Neuronal stem cell (in vitro differentiated cells): ENCODE data around the gene KAT14.
"Not testable (repeated sequence)": the region's sequence is repeated elsewhere in the genome, so short reads cannot be mapped to it uniquely, and the experiment has no call there.

Experiments used
- DNase-seq: peaks from one replicate; pipeline ENCODE4 v3.0.0-alpha.2; 2013; ENCODE audit warnings: low spot score
- H2AFZ ChIP-seq: one replicate; pipeline ENCODE4 v1.6.1; 2013; ENCODE audit warnings: mild to moderate bottlenecking, low read length, inconsistent platforms
- H2AK5ac ChIP-seq: 2 replicates; pipeline ENCODE4 v1.6.1; 2013; ENCODE audit warnings: low read depth, mild to moderate bottlenecking, inconsistent platforms, low read length, moderate library complexity, mixed read lengths
- H2BK120ac ChIP-seq: 2 replicates; pipeline ENCODE4 v1.6.1; 2013; ENCODE audit warnings: low read depth, mild to moderate bottlenecking, inconsistent platforms, low read length, moderate library complexity, mixed read lengths
- H2BK12ac ChIP-seq: one replicate; pipeline ENCODE4 v1.6.1; 2013; ENCODE audit warnings: low read length, inconsistent platforms
- H2BK15ac ChIP-seq: 2 replicates; pipeline ENCODE4 v1.6.1; 2013; ENCODE audit warnings: mild to moderate bottlenecking, low read length, inconsistent platforms, mixed read lengths
- H2BK5ac ChIP-seq: one replicate; pipeline ENCODE4 v1.6.1; 2013; ENCODE audit warnings: inconsistent platforms, mild to moderate bottlenecking, low read length, moderate library complexity
- H3K14ac ChIP-seq: one replicate; pipeline ENCODE4 v1.6.1; 2013; ENCODE audit warnings: low read length, inconsistent platforms
- H3K18ac ChIP-seq: 2 replicates; pipeline ENCODE4 v1.6.1; 2013; ENCODE audit warnings: low read length, inconsistent platforms
- H3K23ac ChIP-seq: 2 replicates; pipeline ENCODE4 v1.6.1; 2013; ENCODE audit warnings: low read depth, mild to moderate bottlenecking, mixed read lengths, low read length, inconsistent platforms; ENCODE audit not compliant: poor library complexity
- H3K27ac ChIP-seq: replicated peaks from 3 replicates; pipeline ENCODE4 v1.5.1; 2013; ENCODE audit warnings: low read length, inconsistent platforms
- H3K27me3 ChIP-seq, 3 experiments: 2 replicates each; pipeline ENCODE4 v1.6.1; 2013; ENCODE audit warnings: low read length in 3 of 3, mild to moderate bottlenecking in 2 of 3, inconsistent platforms in 1 of 3, low read depth in 1 of 3, mixed read lengths in 1 of 3, moderate library complexity in 1 of 3; ENCODE audit not compliant: control insufficient read depth in 3 of 3, insufficient read depth in 3 of 3
- H3K36me3 ChIP-seq, 2 donors: replicated peaks in 1 of 2; 2 replicates each; pipeline ENCODE4 v1.6.1; 2013; ENCODE audit warnings: low read length in 2 of 2; ENCODE audit not compliant: control insufficient read depth in 2 of 2, insufficient read depth in 2 of 2
- H3K4ac ChIP-seq: 2 replicates; pipeline ENCODE4 v1.6.1; 2013; ENCODE audit warnings: inconsistent platforms, mild to moderate bottlenecking, low read length, moderate library complexity
- H3K4me1 ChIP-seq, 2 donors: 1 replicate in 1 of 2; 2 replicates in 1 of 2; pipeline ENCODE4 v1.6.1; 2013; ENCODE audit warnings: low read length in 2 of 2, low read depth in 1 of 2; ENCODE audit not compliant: control insufficient read depth in 2 of 2, insufficient read depth in 1 of 2
- H3K4me2 ChIP-seq: one replicate; pipeline ENCODE4 v1.6.1; 2013; ENCODE audit warnings: mild to moderate bottlenecking, low read length, inconsistent platforms; ENCODE audit not compliant: insufficient read depth, poor library complexity, severe bottlenecking
- H3K4me3 ChIP-seq, 2 donors: 2 replicates each; pipeline ENCODE4 v1.5.1; 2013; ENCODE audit warnings: low read length in 2 of 2, mild to moderate bottlenecking in 2 of 2, inconsistent platforms in 1 of 2, moderate library complexity in 1 of 2
- H3K79me1 ChIP-seq: one replicate; pipeline ENCODE4 v1.6.1; 2013; ENCODE audit warnings: low read depth, mild to moderate bottlenecking, inconsistent platforms, low read length, moderate library complexity
- H3K9ac ChIP-seq: one replicate; pipeline ENCODE4 v1.6.1; 2013; ENCODE audit warnings: mild to moderate bottlenecking, low read depth, low read length, inconsistent platforms; ENCODE audit not compliant: poor library complexity
- H3K9me3 ChIP-seq, 2 donors: replicated peaks in 1 of 2; 2 replicates each; pipeline versions ENCODE3 to v1.6.1; 2013; ENCODE audit warnings: low read length in 2 of 2, mild to moderate bottlenecking in 2 of 2, inconsistent platforms in 1 of 2, low read depth in 1 of 2, mixed read lengths in 1 of 2, moderate library complexity in 1 of 2; ENCODE audit not compliant: control insufficient read depth in 2 of 2, insufficient read depth in 1 of 2
- H4K8ac ChIP-seq: one replicate; pipeline ENCODE4 v1.6.1; 2013; ENCODE audit warnings: low read depth, mild to moderate bottlenecking, inconsistent platforms, low read length, moderate library complexity
- H4K91ac ChIP-seq: one replicate; pipeline ENCODE4 v1.6.1; 2013; ENCODE audit warnings: low read length, low read depth, mild to moderate bottlenecking, inconsistent platforms; ENCODE audit not compliant: poor library complexity
- WGBS, 2 donors: extraction: QIAGEN DNeasy Blood & Tissue Kit; methylation state at CpG; one replicate each; pipeline ENCODE4 v1.1.7; 2013; ENCODE audit warnings: missing lambda C conversion rate in 2 of 2, mixed read lengths in 1 of 2; ENCODE audit not compliant: insufficient read length in 2 of 2, insufficient replicate concordance in 1 of 2; ENCODE audit errors: extremely low coverage in 2 of 2; 5-methylcytosine and 5-hydroxymethylcytosine counted together

Gene KAT14

GRCh38 chr20:18203700-18204099, 66.0 kb downstream of the KAT14 start:
- not testable (repeated sequence) for H3K4me2 ChIP-seq, H3K27me3 ChIP-seq, H3K4me1 ChIP-seq, H2BK12ac ChIP-seq, H2BK15ac ChIP-seq, H3K36me3 ChIP-seq, H3K79me1 ChIP-seq, H2AK5ac ChIP-seq, H3K14ac ChIP-seq, H3K27ac ChIP-seq, H3K18ac ChIP-seq, H3K4me3 ChIP-seq, DNase-seq, H3K23ac ChIP-seq, H4K8ac ChIP-seq, H3K4ac ChIP-seq, H3K9ac ChIP-seq, H2AFZ ChIP-seq, H2BK120ac ChIP-seq, H2BK5ac ChIP-seq, H4K91ac ChIP-seq, H3K9me3 ChIP-seq
- no CpG with 5 or more reads among the region's 3 CpGs for WGBS, 2 donors

DNA sequence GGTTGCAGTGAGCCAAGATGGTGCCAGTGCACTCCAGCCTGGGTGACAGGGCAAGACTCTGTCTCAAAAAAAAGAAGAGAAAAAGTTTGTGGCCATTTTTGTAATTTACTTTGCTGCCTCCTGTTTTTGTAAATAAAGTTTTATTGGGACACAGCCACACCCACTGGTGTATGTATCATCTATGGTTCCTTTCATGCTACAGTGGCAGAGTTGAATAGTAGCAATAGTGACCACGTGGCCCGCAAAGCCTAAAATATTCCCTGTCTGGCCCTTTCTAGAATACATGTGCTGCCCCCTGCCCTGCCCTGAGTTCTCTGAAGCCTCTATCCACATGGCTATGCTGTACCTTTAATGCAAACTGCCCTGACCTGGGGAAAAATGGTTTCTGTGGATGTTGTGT, 75.3 kb downstream of the KAT14 start:
- Histone ChIP-seq H3K23ac (no peak overlapping the region), H3K4ac (no peak overlapping the region), H3K36me3 (no peaks in the 10 kb centered on the region), H3K27me3 (peaks cover 0 to 41% (median 0%) of the 10 kb centered on the region in 3 experiments), H2BK12ac (no peak overlapping the region), H4K91ac (no peak overlapping the region), H3K14ac (no peak overlapping the region), H3K4me2 (no peak overlapping the region), H3K9ac (no peak overlapping the region), H2BK5ac (no peak overlapping the region), H3K4me3 (no peak overlapping the region), H2AK5ac (no peak overlapping the region), H3K79me1 (no peaks in the 10 kb centered on the region), H2BK120ac (no peak overlapping the region), H3K27ac (no peak overlapping the region), H4K8ac (no peak overlapping the region), H3K4me1 (peaks cover 0 to 2% of the 10 kb centered on the region in 2 donors), H2AFZ (no peak overlapping the region), H3K18ac (no peak overlapping the region), H2BK15ac (no peak overlapping the region), H3K9me3 (peaks cover 0 to 3% of the 10 kb centered on the region in 2 donors)
- WGBS, 2 donors, result no CpG with 5 or more reads among the region's 2 CpGs
- DNase-seq, result no peak

DNA sequence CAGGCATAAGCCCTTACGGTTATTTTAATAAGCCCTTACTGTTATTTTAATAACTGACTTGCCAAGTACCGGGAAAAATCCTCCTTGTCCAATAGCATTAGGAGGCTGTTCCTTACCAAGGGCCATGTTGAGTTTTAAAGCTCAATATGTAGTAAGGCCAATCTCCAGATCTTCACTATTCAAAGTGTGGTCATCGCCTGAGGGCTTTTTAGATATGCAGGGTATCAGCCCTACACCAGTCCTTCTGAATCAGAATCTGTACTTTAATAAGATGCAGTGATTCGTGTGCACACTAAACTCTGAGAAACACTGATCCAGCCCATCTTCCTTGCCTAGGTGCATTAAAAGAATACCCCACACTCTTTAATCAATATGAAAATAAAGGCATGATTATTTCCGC, 77.9 kb downstream of the KAT14 start:
- H2BK120ac ChIP-seq, result no peak overlapping the region
- H3K27me3 ChIP-seq, result peaks cover 0 to 66% (median 0%) of the 10 kb centered on the region in 3 experiments
- no peak overlapping the region for H2AK5ac ChIP-seq
- H3K79me1 ChIP-seq, result no peaks in the 10 kb centered on the region
- no peak overlapping the region for H4K91ac ChIP-seq
- no peak overlapping the region for H3K18ac ChIP-seq
- DNase-seq, result no peak
- peaks cover 0 to 6% of the 10 kb centered on the region in 2 donors for H3K9me3 ChIP-seq
- no peak overlapping the region for H2BK12ac ChIP-seq
- no peaks in the 10 kb centered on the region for H3K36me3 ChIP-seq
- H2BK15ac ChIP-seq, result no peak overlapping the region
- no peak overlapping the region for H3K4me2 ChIP-seq
- H2BK5ac ChIP-seq, result no peak overlapping the region
- no peak overlapping the region for H3K9ac ChIP-seq
- H3K4me3 ChIP-seq, result no peak overlapping the region
- no peak overlapping the region for H4K8ac ChIP-seq
- H2AFZ ChIP-seq, result no peak overlapping the region
- no peak overlapping the region for H3K27ac ChIP-seq
- H3K4me1 ChIP-seq, result peaks cover 0 to 2% of the 10 kb centered on the region in 2 donors
- H3K4ac ChIP-seq, result no peak overlapping the region
- no peak overlapping the region for H3K23ac ChIP-seq
- no peak overlapping the region for H3K14ac ChIP-seq
- WGBS, 2 donors, result no CpG with 5 or more reads among the region's 5 CpGs

- no CpG with 5 or more reads among the region's 6 CpGs for WGBS, 2 donors
- DNase-seq, result no peak
- Histone ChIP-seq H3K18ac (no peak overlapping the region), H3K14ac (no peak overlapping the region), H3K79me1 (no peaks in the 10 kb centered on the region), H3K4me1 (peaks cover under 1 to 2% of the 10 kb centered on the region in 2 donors), H2BK5ac (no peak overlapping the region), H2BK12ac (no peak overlapping the region), H3K9ac (no peak overlapping the region), H2AFZ (no peak overlapping the region), H3K36me3 (no peaks in the 10 kb centered on the region), H3K4ac (no peak overlapping the region), H3K4me3 (no peak overlapping the region), H3K27me3 (peaks cover 0 to 69% (median 0%) of the 10 kb centered on the region in 3 experiments), H4K91ac (no peak overlapping the region), H3K4me2 (no peak overlapping the region), H3K23ac (no peak overlapping the region), H3K27ac (no peak overlapping the region), H2BK120ac (no peak overlapping the region), H2BK15ac (no peak overlapping the region), H2AK5ac (no peak overlapping the region), H3K9me3 (peaks cover 0 to 12% of the 10 kb centered on the region in 2 donors), H4K8ac (no peak overlapping the region)
Measured at GRCh38 chr20:18218280-18218679, 80.6 kb downstream of the KAT14 start.
